Prostate gland (tissue), 2 donors: ENCODE measurements around the gene NPM1. TPM values are rescaled to one million over a fixed set of nuclear protein-coding genes. Genes with fewer than 3 reads are reported as not detected.
"Not testable (repeated sequence)": the region's sequence is repeated elsewhere in the genome, so short reads cannot be mapped to it uniquely, and the experiment has no call there.

Experiments
- DNase-seq: peaks from one replicate; pipeline ENCODE4 v3.0.0-alpha.2; 2019; ENCODE audit warnings: low spot score
- H3K27ac ChIP-seq, 2 donors: fragments of 200-600 bp; sonication (generic); 2 replicates each; pipeline ENCODE4 v1.5.1; 2017 to 2019
- H3K27me3 ChIP-seq: fragments of 200-600 bp; sonication (generic); replicated peaks from 2 replicates; pipeline ENCODE4 v1.5.1; 2019; ENCODE audit not compliant: insufficient read depth
- H3K36me3 ChIP-seq, 2 donors: fragments of 200-600 bp; sonication (generic); 1 replicate in 1 of 2; 2 replicates in 1 of 2; pipeline versions ENCODE4 v1.5.1 to v1.8.1; 2017 to 2019
- H3K4me1 ChIP-seq: fragments of 200-600 bp; sonication (generic); replicated peaks from 2 replicates; pipeline ENCODE4 v1.5.1; 2019
- H3K4me3 ChIP-seq, 2 donors: fragments of 200-600 bp; sonication (generic); 2 replicates each; pipeline ENCODE4 v1.5.1; 2017 to 2019
- H3K9me3 ChIP-seq: fragments of 200-600 bp; sonication (generic); 2 replicates; pipeline ENCODE4 v1.5.1; 2017
- CTCF ChIP-seq, 4 experiments: fragments of 200-600 bp in 2 of 4; fragments of 450-650 bp in 2 of 4; sonication (generic) in 2 of 4; IDR thresholded peaks; 1 replicate in 3 of 4; 2 replicates in 1 of 4; pipeline ENCODE4 v1.5.1; 2016 to 2019; ENCODE audit warnings: antibody characterized with exemption in 4 of 4, mild to moderate bottlenecking in 2 of 4, moderate library complexity in 2 of 4
- POLR2A ChIP-seq: fragments of 450-650 bp; IDR thresholded peaks from one replicate; pipeline ENCODE4 v1.6.1; 2016; ENCODE audit warnings: antibody characterized with exemption, mild to moderate bottlenecking
- POLR2AphosphoS5 ChIP-seq: sonication (generic); formaldehyde crosslinking; IDR thresholded peaks from one replicate; pipeline ENCODE4 v1.6.1; 2017; ENCODE audit warnings: antibody characterized with exemption
- WGBS: methylation state at CpG from one replicate; pipeline ENCODE4 v1.1.5; 2018; 5-methylcytosine and 5-hydroxymethylcytosine counted together
- intact Hi-C: fragments of 100-400 bp; cut with DNase I; formaldehyde crosslinking; loops from one replicate; pipeline ENCODE4 v1.14.2; 2022
- total RNA-seq, 2 donors: library from RNA; depleted of rRNA; stranded (reverse); fragments of >200 nt; gene quantifications; one replicate each; pipeline ENCODE4 v1.1.0, GENCODE V29; 2016

NPM1 gene
- total RNA-seq, 2 donors from 2014 or later: 397 to 544 TPM

- no peaks in the 10 kb centered on the region for H3K36me3 ChIP-seq
- no peak overlapping the region for H3K4me3 ChIP-seq
- TF ChIP-seq CTCF (IDR thresholded peaks at IDR 0.05) (no peak), POLR2A (no peak), POLR2AphosphoS5 (no peak)
- peaks cover 11% of the 10 kb centered on the region for H3K4me1 ChIP-seq
- DNase-seq: no peak
- no peak overlapping the region for H3K27ac ChIP-seq
- H3K27me3 ChIP-seq: no peaks in the 10 kb centered on the region
- no peaks in the 10 kb centered on the region for H3K9me3 ChIP-seq
- intact Hi-C loops: no loop called here
- WGBS: 59% methylated on average over 8 of the region's 8 CpGs
These were observed 3.4 kb downstream of the NPM1 start for GRCh38 chr5:171390883-171391677.

- H3K36me3 ChIP-seq: peaks cover 0 to 5% of the 10 kb centered on the region in 2 donors
- no peaks in the 10 kb centered on the region for H3K9me3 ChIP-seq
- DNase-seq: no peak
- H3K27me3 ChIP-seq: no peaks in the 10 kb centered on the region
- peaks cover 11% of the 10 kb centered on the region for H3K4me1 ChIP-seq
- TF ChIP-seq POLR2A (no peak), CTCF (IDR thresholded peaks at IDR 0.05) (no peak), POLR2AphosphoS5 (no peak)
- no peak overlapping the region for H3K4me3 ChIP-seq
- no peak overlapping the region for H3K27ac ChIP-seq
- intact Hi-C loops: no loop called here
- WGBS: 86% methylated on average over 14 of the region's 14 CpGs
These were observed 4.4 kb downstream of the NPM1 start for GRCh38 chr5:171391996-171392577.

GRCh38 chr5:171392585-171393159, 5.0 kb downstream of the NPM1 start:
- 91% methylated on average over 4 of the region's 4 CpGs for WGBS
- Histone ChIP-seq H3K4me3 (no peak overlapping the region), H3K27me3 (no peaks in the 10 kb centered on the region), H3K36me3 (peaks cover 0 to 8% of the 10 kb centered on the region in 2 donors), H3K27ac (no peak overlapping the region), H3K9me3 (no peaks in the 10 kb centered on the region), H3K4me1 (peaks cover 11% of the 10 kb centered on the region)
- no peak for DNase-seq
- TF ChIP-seq CTCF (IDR thresholded peaks at IDR 0.05) (no peak), POLR2AphosphoS5 (no peak), POLR2A (no peak)
- intact Hi-C loops: no loop called here

GRCh38 chr5:171395042-171395441, 7.4 kb downstream of the NPM1 start:
- Histone ChIP-seq H3K4me1 (peaks cover 5% of the 10 kb centered on the region), H3K27me3 (no peaks in the 10 kb centered on the region), H3K36me3 (peaks cover 0 to 8% of the 10 kb centered on the region in 2 donors), H3K27ac (no peak overlapping the region), H3K9me3 (no peaks in the 10 kb centered on the region), H3K4me3 (no peak overlapping the region)
- TF ChIP-seq CTCF (IDR thresholded peaks at IDR 0.05): no peak
- no peak for TF ChIP-seq POLR2A
- TF ChIP-seq POLR2AphosphoS5: no peak
- 98% methylated on average over 7 of the region's 7 CpGs for WGBS
- intact Hi-C loops: no loop called here
- DNase-seq: no peak

- H3K27me3 ChIP-seq, H3K27ac ChIP-seq, H3K4me1 ChIP-seq, DNase-seq, H3K4me3 ChIP-seq, H3K9me3 ChIP-seq, intact Hi-C loops: not testable (repeated sequence)
- H3K36me3 ChIP-seq: peaks cover 0 to 18% of the 10 kb centered on the region in 2 donors
- 84% methylated on average over 11 of the region's 11 CpGs for WGBS
These were observed 8.9 kb downstream of the NPM1 start for GRCh38 chr5:171396583-171396982.
